Stimulated activated CD8-positive, alpha-beta memory T cell treated with anti-CD3 and anti-CD28 coated beads, Interleukin-7, amount 100 ng/mL, for 24 hours (primary cell): ENCODE results near the gene SMARCE1.

Experiments used
- DNase-seq: peaks from one replicate; pipeline ENCODE4 v3.0.0-alpha.2; 2020; ENCODE audit warnings: low read depth

The SMARCE1 gene

GRCh38 chr17:40645943-40646342, 1.7 kb downstream of the SMARCE1 start:
- DNase-seq: no peak

- DNase-seq: no peak
Observed at GRCh38 chr17:40645291-40645690, 2.3 kb downstream of the SMARCE1 start.

GRCh38 chr17:40637931-40638330, 9.7 kb downstream of the SMARCE1 start:
- no peak for DNase-seq

- no peak for DNase-seq
Observed at GRCh38 chr17:40633871-40634270, 13.7 kb downstream of the SMARCE1 start.

- no peak for DNase-seq
Observed at GRCh38 chr17:40632216-40632615, 15.4 kb downstream of the SMARCE1 start.

GRCh38 chr17:40629842-40630241, 17.8 kb downstream of the SMARCE1 start:
- no peak for DNase-seq

GRCh38 chr17:40625311-40625710, 22.3 kb downstream of the SMARCE1 start:
- DNase-seq: no peak

- no peak for DNase-seq
Observed at GRCh38 chr17:40623419-40624210, 24.0 kb downstream of the SMARCE1 start.

GRCh38 chr17:40622509-40622928, 25.1 kb downstream of the SMARCE1 start:
- DNase-seq: no peak

GRCh38 chr17:40621578-40621977, 26.0 kb downstream of the SMARCE1 start:
- DNase-seq: no peak

- no peak for DNase-seq
Observed at GRCh38 chr17:40621019-40621418, 26.6 kb downstream of the SMARCE1 start.

GRCh38 chr17:40618754-40619625, 28.6 kb downstream of the SMARCE1 start:
- DNase-seq: no peak

GRCh38 chr17:40617678-40618240, 29.9 kb downstream of the SMARCE1 start:
- no peak for DNase-seq

GRCh38 chr17:40616592-40616991, 31.0 kb downstream of the SMARCE1 start:
- DNase-seq: no peak

- DNase-seq: no peak
Observed at GRCh38 chr17:40615841-40616476, 31.7 kb downstream of the SMARCE1 start.

GRCh38 chr17:40615068-40615840, 32.4 kb downstream of the SMARCE1 start:
- no peak for DNase-seq

GRCh38 chr17:40614431-40615067, 33.1 kb downstream of the SMARCE1 start:
- no peak for DNase-seq

GRCh38 chr17:40613467-40614154, 34.0 kb downstream of the SMARCE1 start:
- DNase-seq: no peak

- no peak for DNase-seq
Observed at GRCh38 chr17:40612599-40613244, 34.9 kb downstream of the SMARCE1 start.
